Fibroblast of villous mesenchyme (primary cell): ENCODE results near the gene PLXNA2. TPM values are rescaled to one million over a fixed set of nuclear protein-coding genes. Genes with fewer than 3 reads are reported as not detected.

ENCODE experiments used
- DNase-seq: peaks from one replicate; pipeline ENCODE4 v3.0.0-alpha.2; 2010; ENCODE audit warnings: low read depth
- H3K4me3 ChIP-seq: 2 replicates; pipeline ENCODE4 v1.5.1; 2011; ENCODE audit warnings: low read depth, mild to moderate bottlenecking, low read length
- total RNA-seq: library from RNA; depleted of rRNA; stranded (reverse); fragments of >200 nt; gene quantifications from 2 replicates; pipeline ENCODE4 v1.2.3, GENCODE V29; 2012
- TF ChIP-seq, protein P1 (sequence below): IDR thresholded peaks from 2 replicates; pipeline ENCODE4 v1.5.1; 2012; ENCODE audit warnings: low read depth, mild to moderate bottlenecking, low read length; ENCODE audit not compliant: insufficient read depth

Gene PLXNA2
- total RNA-seq, 1 donor, result 0.86 TPM

DNA sequence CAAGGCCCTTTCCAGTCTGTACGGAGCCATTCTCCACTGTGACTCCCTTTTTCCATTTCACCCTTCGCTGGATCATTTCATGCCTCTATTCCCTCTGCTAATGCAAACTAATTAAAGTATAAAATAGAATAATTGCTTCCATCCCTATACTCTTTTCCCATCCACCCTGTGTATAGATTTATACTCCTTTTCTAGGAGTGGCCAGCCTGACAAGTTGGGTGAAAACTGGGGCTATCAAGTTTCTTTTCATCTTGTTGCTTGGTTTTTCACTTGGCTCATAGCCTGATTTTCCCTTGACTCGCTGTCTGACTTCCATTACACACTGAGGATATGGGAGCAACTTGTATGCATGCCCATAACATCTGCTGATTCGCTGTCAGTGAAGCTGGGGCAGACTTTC is 107.0 kb downstream of the PLXNA2 start:
- DNase-seq, result peak; percentile 15
- TF ChIP-seq, protein P1, sequence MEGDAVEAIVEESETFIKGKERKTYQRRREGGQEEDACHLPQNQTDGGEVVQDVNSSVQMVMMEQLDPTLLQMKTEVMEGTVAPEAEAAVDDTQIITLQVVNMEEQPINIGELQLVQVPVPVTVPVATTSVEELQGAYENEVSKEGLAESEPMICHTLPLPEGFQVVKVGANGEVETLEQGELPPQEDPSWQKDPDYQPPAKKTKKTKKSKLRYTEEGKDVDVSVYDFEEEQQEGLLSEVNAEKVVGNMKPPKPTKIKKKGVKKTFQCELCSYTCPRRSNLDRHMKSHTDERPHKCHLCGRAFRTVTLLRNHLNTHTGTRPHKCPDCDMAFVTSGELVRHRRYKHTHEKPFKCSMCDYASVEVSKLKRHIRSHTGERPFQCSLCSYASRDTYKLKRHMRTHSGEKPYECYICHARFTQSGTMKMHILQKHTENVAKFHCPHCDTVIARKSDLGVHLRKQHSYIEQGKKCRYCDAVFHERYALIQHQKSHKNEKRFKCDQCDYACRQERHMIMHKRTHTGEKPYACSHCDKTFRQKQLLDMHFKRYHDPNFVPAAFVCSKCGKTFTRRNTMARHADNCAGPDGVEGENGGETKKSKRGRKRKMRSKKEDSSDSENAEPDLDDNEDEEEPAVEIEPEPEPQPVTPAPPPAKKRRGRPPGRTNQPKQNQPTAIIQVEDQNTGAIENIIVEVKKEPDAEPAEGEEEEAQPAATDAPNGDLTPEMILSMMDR, result no peak
- no peak overlapping the region for H3K4me3 ChIP-seq

DNA sequence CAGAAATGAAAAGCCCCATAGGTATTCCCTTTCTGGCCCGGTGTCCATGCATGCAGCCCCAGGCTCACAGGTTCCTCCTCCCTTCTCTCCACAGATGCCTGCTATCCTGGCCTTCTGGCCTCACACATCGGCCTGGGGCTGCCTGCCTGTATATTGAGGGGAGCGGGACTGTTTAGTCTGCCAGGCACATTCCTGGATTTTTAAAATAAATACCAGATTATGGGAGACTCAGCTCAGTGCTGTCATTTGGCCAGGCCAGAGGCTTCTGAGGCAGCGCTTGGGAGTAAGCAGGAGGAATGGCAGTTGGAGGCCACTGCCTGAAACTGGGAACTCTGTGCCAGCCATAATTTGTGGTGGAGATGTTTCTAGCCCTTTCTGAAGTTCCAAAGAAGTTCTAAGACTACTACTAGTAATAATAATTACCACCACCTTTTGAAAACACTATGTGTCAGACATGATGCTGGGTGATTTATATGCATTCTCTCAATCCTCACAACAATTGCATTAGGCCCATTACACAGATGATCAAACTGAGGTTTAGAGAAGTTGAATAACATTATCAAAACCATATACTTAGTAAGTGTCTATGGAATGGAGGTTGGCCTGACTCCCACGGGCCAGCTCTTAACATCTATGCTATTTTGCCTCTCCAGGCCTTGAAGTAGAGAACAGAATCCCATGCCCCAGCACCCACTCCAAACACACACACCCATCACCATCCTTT is 107.6 kb downstream of the PLXNA2 start:
- DNase-seq, result peak; percentile 75
- TF ChIP-seq, protein P1, result no peak
- no peak overlapping the region for H3K4me3 ChIP-seq

- DNase-seq, result peak; percentile 92
- TF ChIP-seq, protein P1, result no peak
- H3K4me3 ChIP-seq, result no peak overlapping the region
These were observed 108.8 kb downstream of the PLXNA2 start for GRCh38 chr1:208135354-208135753.

- TF ChIP-seq, protein P1, result no peak
- DNase-seq, result no peak
- H3K4me3 ChIP-seq, result no peak overlapping the region
These were observed 109.7 kb downstream of the PLXNA2 start for GRCh38 chr1:208134491-208134890.

- no peak for DNase-seq
- TF ChIP-seq, protein P1, result no peak
These were observed 110.8 kb downstream of the PLXNA2 start for GRCh38 chr1:208133355-208133754.

GRCh38 chr1:208132287-208132882 is 111.8 kb downstream of the PLXNA2 start:
- H3K4me3 ChIP-seq, result no peak overlapping the region
- TF ChIP-seq, protein P1, result peak; percentile 92
- peak; percentile 72 for DNase-seq

More at GRCh38 chr1:208133355-208133754, 110.8 kb downstream of the PLXNA2 start:
- no peak overlapping the region for H3K4me3 ChIP-seq
